COLO829 (cell line): ENCODE data around the gene SLC34A3.

Source experiments
- DNase-seq: peaks from one replicate; pipeline ENCODE4 v3.0.0; 2012; ENCODE audit warnings: low spot score

The SLC34A3 gene

DNA sequence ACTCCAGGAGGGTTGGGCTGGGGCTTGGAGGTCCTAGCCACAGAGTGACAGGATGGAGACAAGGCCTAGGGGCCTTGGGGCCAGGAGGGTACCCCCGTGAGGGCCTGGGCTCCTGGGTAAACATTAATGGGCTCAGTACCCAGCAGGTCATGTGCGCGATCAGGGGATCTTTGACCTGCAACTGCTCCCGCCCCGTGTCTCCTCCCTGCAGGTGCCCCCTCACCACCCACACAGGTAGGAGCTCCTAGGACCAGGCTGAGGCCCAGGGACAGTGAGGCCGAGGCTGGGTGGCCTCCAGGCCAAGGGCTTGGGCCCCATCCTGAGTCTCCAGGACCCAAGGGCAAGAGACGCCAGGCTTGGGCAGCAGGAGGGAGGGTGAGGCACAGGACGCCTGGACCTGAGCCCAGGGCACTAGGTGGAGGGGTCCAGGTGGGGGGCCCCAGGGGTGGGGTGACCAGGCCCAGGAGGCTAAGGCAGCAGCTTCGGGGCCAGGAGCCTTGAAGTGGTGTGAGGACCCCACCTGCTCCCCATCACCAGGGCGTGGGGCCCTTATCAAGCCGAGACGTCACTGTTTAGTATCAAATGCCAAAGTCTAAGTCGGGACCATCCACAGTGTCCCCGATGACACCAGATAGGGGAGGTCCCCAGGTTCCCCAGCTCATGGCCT is at the start of gene SLC34A3:
Gene SLC34A3, plus strand, starts transcription at position 197 of the 667 bp plus-strand sequence. CDS start 802 bp downstream, outside the sequence.
- DNase-seq = no peak

DNA sequence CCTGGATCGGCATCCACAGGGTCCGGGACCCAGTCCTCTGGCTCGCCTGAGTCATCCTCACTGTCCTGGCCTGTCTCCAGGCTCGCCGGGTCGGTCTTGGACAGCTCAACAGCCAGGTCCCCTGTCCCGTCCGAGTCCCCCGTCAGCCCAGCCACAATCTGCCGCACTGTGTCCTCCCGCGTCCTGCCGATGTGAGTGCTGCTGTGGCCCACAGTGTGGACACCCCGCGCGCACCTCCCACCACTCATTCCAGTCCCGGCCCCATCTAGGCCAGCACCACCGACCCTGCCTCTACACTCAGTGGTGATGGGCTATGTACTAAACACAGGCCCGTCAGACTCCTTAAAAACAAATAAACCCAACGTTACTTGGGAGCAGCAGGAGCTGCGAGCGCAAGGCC is 49.0 kb upstream of the SLC34A3 start:
- DNase-seq = no peak

DNA sequence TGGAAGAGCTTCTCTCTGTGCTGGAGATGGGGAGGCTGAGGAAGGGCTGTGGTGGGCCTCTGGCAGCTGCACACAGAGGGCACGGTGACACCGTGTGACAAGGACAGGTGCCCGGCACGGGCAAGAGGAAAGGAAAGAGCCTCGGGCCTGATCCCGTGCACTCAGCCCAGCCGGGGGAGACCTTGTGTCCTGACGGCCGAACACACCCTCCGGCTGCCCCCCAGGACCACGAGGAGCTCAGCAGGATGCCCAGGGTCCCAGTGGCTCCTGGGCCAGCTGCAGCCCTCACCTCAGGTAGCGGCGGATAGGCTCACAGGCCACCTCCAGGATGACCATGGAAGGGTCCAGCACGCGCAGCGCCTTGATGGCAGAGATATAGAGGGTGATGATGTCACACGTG is 47.9 kb upstream of the SLC34A3 start:
- no peak for DNase-seq

DNA sequence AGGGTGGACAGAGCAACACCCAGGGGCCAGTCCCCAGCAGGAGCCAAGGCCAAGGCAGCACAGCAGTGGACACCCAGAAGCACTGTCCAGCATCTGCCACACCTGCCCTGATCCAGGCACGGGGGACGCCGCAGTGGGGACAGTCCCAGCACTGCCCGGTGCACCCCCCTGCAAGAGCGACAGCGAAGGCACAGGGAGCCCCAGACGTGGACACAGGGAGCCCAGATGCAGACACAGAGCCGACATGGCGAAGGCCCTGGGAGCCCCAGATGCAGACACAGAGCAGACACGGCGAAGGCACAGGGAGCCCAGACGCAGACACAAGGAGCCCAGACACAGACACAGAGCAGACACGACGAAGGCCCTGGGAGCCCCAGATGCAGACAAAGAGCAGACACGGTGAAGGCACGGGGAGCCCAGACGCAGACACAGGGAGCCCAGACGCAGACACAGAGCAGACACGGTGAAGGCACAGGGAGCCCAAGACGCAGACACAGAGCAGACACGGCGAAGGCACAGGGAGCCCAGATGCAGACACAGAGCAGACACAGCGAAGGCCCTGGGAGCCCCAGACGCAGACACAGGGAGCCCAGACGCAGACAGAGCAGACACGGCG is 46.6 kb upstream of the SLC34A3 start:
- no peak for DNase-seq

DNA sequence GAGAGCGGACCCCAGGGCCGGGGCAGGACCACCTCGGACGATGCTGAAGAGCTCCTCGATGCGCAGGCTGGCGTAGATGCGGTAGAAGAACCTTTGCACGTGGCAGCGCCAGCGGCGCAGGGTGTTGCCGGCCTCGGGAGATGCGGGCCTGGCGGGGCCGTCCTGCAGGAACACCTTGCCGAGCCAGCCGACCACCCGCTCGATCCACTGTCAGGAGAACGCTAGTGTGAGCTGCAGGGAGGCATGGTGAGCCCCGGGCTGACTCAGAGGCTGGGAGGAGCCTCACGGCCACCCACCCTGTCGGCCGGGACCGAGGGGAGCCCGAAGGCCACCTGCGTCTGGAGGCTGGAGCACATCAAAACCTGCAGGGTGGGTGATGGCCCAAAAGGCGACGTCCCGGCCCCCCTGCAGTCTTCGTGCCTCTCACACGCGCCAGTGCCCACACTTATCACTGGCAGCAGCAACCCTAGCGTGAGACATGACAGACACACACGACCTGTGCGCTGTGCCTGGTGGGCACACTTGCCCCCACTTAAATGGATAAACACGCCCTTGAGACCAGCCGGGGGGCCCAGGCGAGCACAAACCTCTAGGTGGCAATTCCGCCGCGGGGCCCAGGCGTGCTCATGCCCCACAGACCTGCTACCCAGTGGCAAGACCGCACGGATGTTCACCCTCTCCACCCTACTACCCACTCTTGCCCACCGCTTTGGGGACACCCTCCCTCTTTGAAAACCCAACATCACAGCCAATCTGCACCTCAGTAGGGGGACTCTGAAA is 45.6 kb upstream of the SLC34A3 start:
- DNase-seq = no peak

DNA sequence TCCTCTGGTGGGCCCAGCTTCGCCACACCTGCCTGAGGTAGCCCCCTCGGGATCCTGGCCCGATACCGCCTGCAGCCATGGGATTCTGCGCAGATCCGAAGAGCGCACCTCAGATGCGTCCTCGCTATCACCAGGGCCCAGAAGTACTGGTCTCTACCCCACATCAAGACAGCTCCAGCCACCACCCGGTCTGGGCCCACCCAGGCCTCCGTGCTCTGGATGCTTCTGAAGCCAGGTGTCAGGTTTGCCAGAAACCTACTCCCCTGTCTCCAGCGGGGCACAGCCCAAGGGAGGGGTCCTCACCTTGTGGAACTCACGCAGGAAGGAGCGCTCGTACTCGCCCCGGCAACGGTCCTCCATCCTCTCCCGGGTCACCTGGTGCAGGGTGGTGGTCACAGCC is 44.8 kb upstream of the SLC34A3 start:
- DNase-seq = no peak

DNA sequence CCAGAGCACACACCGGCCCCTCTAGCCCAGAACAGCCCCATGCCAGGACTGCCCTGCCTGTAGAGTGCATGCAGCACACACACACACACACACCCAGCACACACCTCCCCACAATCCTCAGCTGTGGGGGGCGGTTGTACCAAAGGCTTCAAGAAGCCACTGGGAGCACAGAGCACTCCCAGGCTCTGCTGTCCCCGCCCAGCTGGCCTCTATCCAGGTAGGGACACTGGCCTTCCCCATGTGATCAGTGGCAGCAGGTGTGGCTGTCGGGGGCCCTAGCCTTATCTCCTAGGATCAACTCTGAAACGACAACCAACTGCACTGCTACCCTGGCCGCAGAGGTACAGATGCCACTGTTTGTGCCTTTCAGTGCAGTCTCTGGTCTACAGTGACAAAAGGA is 44.3 kb upstream of the SLC34A3 start:
- DNase-seq = no peak

DNA sequence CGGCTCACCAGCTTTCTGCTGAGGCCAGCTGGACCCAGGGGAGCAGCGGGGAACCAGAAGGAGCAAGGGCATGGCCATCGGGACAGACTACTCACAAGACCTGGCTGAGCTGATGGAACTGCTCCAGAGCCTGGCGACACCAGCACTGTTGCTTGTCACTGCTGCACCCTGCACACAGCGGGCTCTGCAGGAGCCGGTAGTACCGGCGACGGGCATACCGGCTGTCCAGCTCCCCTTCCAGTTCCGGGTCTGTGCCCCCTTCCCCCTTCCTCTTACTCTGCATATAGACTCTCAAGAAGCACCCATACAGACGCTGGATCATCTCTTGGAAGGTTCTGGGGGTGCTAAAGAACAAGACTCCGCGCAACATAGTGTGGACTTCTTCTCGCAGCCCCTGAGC is 43.3 kb upstream of the SLC34A3 start:
- no peak for DNase-seq

DNA sequence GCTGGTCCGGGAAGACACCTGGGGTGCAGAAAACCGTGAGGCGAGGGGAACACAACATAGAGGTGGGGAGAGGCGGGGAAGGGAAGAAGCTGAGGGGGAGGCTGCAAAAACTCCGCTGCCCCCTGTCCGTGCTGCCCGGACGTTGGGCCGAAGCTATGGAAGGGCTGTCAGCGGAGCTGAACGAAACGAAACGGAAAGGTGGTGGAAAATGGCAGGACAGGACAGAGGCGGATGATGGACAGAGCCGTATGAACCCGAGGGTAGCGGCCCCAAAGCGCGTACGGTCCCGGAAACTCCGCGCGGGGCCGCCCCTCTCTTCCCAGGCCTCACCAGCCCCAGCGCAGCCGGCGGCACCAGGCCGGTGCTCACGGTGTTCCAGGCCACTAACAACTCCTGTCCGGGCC is 42.6 kb upstream of the SLC34A3 start:
- no peak for DNase-seq

DNA sequence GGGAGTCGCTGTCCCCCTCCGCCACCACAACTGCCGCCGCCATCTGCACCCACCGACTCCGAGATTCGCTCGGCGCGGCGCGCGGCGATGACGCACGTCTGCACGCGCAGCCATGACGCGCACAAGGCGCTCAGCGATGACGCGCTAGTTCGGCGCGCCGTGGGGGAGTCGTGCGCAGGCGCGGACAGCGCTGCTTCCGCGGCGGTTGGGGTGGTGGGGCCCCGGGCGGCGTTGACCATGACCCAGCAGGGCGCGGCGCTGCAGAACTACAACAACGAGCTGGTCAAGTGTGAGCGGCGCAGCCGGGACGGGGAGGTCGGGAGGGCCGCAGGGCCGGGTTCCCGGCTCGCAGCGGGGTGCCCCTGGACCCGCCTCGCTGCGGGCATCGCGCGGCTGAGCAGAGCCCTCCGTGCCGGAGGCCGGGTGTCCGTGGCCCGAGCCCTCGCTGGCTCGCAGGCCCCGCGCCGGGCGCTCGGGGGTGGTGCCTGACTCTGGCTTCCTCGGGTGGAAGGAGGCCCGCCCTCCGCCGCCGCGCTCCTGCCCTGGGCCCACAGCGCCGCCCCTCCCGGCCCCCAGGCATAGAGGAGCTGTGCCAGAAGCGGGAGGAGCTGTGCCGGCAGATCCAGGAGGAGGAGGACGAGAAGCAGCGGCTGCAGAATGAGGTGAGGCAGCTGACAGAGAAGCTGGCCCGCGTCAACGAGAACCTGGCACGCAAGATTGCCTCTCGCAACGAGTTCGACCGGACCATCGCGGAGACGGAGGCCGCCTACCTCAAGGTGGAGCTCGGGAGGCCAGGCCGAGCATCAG is 42.0 kb upstream of the SLC34A3 start, which contains the start of the genes ANAPC2 and SSNA1:
Gene ANAPC2, minus strand, starts transcription at position 71 of the 807 bp plus-strand sequence. Its CDS starts 28 bp downstream, at position 43.
Gene SSNA1, plus strand, starts transcription at position 187 of the 807 bp plus-strand sequence. Its CDS starts 51 bp downstream, at position 238.
- peak; percentile 88 for DNase-seq

DNA sequence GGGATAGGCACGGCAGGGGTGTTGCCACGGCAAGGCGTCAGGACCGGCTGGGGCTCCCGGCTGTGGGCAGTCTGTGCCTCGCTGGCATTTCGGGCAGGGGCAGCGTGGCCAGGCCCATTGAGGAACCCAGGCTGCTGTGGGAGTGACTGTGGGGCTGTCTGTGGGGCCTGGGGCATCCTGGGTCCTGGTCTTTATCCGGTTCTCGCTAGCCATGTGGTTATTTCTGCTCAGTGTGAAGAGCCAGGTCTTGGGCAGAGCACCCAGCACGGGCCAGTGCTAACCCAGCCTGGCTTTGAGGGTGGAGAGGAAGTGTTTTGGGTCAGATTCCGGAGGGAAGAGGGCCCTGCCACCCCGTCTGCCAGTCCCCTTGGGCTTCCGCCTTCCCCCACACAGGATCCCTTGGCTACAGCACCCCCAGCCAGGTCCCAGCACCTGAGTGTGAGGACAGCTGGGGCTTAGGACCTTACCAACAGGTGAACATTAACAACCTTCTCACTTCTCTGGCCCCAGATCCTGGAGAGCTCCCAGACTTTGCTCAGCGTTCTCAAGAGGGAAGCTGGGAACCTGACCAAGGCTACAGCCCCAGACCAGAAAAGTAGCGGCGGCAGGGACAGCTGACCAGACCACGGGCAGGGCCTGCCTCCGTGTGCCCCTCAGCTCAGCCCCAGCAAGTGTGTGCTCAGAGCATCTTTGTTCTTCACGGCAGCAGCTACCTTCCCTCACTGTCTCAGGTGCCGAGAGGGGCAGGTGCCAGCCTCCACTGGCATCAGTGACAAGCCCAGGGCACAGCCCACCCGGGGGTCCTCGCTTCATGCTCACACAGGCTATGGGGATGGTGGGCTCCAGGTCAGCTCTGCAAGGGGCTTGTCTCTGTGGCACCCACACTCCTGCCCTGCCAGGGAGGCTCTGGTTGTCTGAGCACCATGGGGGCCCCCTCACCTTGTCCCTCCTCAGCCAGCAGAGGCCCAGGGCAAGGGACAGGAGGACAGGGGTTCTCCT is 41.1 kb upstream of the SLC34A3 start:
- DNase-seq = no peak

DNA sequence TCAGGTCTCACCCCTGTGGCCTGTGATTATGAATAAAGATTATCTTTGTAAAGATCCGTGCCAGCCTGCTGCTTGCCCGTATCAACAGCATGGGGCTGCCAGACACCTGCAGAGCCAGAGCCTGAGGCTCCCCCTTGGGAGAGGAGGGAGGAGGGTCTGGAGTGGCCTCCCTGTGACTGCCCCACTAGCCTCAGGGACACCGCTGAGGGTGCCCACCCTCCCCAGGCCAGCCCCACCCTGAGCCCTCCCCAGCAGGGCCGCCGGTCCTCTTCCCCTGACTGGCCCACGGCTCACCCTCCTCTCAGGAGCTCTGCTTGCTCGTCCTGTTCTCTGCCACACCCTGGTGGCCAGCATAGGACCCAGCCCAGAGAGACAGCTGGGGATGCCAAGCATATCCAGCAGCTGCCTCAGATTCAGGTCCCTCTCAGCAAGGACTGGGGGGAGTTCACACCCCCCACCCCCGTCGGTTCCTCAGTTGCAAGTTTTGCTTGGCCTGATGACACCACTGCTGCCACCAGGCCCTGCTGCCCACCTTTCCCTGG is 40.3 kb upstream of the SLC34A3 start:
- DNase-seq = no peak

DNA sequence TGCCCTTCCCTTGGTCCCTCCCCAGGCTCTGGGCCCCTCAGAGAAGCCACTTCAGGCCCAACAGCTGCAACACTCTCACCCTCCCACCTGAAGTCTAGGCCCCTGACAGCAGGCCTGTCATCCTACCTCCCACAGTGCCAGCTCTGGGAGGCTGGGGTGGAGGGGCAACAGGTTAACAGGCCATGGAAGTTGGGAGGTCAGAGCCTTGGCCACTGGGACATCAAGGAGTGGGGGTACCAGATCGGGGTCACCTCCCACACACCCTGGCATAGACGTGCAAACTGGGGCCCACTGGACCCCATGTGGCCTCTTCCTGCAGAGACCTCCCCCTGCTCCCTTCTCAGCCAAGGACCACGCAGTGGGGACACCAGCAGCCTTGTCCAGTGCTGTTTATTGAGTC is 39.5 kb upstream of the SLC34A3 start:
- DNase-seq = no peak

DNA sequence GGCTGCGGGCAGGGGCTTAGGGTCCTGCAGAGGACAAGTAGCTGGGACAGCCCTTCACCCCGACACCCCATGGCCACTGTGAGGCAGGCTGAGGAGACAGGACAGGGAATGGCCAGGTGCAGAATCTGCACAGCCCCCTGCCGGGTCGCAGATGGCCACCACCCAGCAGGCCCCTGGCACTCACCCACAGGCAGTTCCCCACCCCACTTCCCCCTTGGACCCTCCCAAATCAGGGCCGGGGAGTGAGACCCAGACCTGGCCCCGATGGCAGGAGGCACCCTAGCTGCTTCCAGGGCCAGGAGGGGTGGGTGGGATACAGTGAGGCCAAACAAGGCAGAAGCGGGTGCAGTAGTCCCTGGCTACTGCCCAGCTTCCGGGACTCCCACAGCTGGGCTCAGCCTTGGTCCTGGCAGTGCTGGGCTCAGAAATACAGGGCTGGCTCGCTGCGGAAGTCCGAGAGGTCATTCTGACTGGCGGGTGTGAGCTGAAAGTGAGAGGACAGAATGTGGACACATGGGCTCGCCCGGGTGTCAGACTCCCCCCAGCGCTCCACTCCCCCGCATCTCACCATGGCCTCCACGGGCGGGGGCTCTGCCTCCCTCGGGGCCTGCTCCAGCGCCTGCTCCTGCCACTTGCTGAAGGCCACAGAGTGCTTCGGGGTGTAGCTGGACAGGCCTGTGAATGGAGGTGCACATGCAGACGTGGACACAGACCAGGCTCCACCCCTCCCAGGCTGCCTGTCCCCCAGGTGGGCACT is 38.8 kb upstream of the SLC34A3 start:
- DNase-seq = no peak

DNA sequence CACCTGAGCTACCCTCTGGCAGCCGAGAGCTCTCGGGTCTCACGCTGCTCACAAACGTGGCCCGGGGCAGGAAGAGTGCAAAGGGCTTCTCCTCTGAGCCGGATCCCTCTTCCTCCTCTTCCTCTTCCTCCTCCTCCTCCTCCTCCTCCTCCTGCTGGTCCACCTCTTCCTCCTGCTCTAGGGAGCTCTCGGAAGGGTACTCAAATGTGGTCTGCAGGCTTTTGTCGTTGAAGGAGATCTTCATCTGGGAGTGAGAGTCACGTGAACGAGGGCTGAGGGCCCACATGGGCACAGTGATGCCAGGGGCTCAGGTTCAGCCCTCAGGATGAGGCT is 38.3 kb upstream of the SLC34A3 start:
- DNase-seq = no peak

DNA sequence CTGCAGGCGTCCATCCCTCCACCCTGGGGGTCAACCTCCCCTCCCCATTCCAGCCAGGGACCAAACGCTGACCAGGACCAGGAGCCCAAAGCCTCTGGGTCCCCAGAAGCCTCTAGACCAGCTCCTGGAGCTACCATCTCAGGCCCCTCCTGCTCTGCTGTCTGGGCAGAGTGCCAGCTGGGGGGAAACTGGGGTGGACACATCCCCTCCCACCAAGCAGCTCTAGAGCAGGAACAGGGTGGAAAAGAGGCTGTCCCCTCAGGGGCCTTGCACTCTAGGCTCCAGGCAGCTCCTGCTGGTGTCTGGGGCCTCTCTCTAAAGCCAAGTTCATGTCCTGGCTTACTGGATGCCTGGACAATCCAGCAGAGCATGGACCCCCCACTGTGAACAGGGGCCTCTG is 37.8 kb upstream of the SLC34A3 start:
- no peak for DNase-seq

DNA sequence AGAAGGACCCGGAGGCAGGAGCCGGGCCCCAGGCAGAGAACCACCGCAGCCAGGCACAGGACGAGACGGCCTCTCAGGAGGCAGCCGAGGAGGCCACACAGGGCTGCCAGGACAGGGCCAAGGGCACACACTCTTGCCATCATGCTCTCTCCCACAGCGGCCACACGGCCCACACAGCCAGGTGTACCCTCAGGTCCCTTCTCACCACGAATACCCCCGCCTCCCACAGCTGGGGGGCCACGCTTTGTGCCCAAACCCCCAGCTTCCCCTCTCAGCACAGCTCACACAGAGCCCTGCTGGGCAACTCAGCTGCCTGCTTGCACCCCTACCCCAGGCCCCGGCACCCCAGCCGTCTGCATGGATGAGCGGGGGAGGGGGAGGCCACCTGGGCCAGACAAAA is 36.9 kb upstream of the SLC34A3 start:
- no peak for DNase-seq

DNA sequence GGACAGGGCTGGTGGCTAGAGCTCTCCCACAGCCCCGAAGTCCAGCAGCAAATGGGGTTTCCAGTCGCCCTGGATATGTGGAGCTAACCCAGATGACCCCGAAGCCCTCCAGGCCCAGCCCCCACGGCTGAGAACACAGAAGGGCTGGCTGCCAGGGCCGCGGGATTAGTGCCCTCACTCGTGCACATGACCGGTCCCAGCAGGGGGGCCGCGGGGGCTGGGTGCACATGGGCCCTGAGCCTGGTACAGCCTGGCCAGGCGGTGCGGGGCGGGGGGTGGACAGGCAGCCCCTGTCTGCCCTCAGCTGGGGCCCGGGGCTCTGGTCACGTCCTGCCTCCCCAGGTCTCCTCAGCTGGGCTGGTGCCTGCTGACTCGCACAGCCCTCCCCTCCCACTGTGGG is 36.3 kb upstream of the SLC34A3 start:
- no peak for DNase-seq

DNA sequence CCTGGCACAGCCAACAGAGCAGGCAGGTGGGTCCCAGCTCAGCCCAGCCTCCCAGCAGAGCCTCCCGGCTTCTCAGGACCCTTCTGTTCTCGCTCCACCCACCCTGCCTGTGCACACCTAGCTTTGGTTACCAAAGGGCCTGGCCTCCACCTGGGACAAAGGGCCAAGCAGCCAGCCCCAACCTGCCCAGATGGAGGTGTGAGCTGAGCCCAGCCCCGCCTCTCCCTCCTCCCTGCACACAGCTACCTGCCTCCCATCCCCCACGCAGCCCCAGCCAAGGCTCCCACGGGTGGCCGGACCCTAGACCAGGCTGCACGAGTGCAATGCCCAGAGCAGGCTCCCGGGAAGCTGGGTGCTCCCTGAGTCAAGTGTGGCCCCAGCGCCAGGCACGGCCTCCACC is 35.8 kb upstream of the SLC34A3 start:
- DNase-seq = no peak
